Liver (tissue), 3 donors: ENCODE measurements around the gene TCF7L1.

Source experiments
- EGR1 ChIP-seq, 2 donors: IDR thresholded peaks; 2 replicates each; pipeline ENCODE4 v1.6.1; 2016 to 2018; ENCODE audit warnings: antibody characterized with exemption in 2 of 2, low read depth in 2 of 2
- JUND ChIP-seq, 2 donors: IDR thresholded peaks; 2 replicates each; pipeline ENCODE4 v1.6.1; 2016; ENCODE audit warnings: antibody characterized with exemption in 2 of 2
- RAD21 ChIP-seq, 2 donors: IDR thresholded peaks; 2 replicates each; pipeline ENCODE4 v1.6.1; 2016; ENCODE audit warnings: antibody characterized with exemption in 2 of 2, mild to moderate bottlenecking in 2 of 2
- RXRA ChIP-seq, 2 donors: IDR thresholded peaks; 2 replicates each; pipeline ENCODE4 v1.6.1; 2017 to 2018; ENCODE audit warnings: antibody characterized with exemption in 2 of 2, mild to moderate bottlenecking in 1 of 2
- TAF1 ChIP-seq: conservative IDR thresholded peaks from 2 replicates; pipeline ENCODE4 v1.6.1; 2016; ENCODE audit warnings: antibody characterized with exemption, mild to moderate bottlenecking
- TF ChIP-seq, protein P1 (sequence below): IDR thresholded peaks from 2 replicates; pipeline ENCODE4 v1.6.1; 2016; ENCODE audit warnings: antibody characterized with exemption
- TF ChIP-seq, protein P2 (sequence below): fragments of 150-350 bp; IDR thresholded peaks from 2 replicates; pipeline ENCODE4 v1.5.1; 2017; ENCODE audit warnings: improper control_type of control experiment, low read depth, low read length; ENCODE audit not compliant: missing input control
- TF ChIP-seq, protein P3 (sequence below): IDR thresholded peaks from 2 replicates; pipeline ENCODE4 v1.6.1; 2016; ENCODE audit warnings: antibody characterized with exemption
- TF ChIP-seq, protein P4 (sequence below): IDR thresholded peaks from 2 replicates; pipeline ENCODE4 v1.6.1; 2016; ENCODE audit warnings: antibody characterized with exemption
- TF ChIP-seq, protein P5 (sequence below): IDR thresholded peaks from 2 replicates; pipeline ENCODE4 v1.6.1; 2016; ENCODE audit warnings: antibody characterized with exemption, mild to moderate bottlenecking
- donor health status: healthy.
- donor health status: healthy.

DNA sequence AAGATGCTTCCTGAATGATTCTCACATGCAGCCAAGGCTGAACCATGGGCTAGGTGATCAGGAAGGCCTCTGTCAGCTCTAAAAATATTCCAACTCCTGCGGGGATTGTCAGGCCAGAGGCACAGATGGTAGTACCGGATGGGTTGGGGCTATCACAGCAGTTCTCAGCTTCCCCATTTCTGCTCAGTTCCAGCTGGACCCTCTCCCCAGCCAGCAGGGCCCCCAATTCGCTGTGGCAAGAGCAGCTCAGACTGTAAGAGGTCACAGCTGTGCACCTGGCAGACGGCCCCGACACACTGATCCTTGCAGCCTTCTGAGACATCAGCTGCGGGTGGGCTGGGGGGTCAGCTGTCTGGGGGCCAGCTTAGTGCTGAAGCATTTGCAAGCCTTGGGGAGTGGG, 43.6 kb upstream of the TCF7L1 start:
- TF ChIP-seq, protein P1, sequence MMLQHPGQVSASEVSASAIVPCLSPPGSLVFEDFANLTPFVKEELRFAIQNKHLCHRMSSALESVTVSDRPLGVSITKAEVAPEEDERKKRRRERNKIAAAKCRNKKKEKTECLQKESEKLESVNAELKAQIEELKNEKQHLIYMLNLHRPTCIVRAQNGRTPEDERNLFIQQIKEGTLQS: no peak
- TF ChIP-seq, protein P2, sequence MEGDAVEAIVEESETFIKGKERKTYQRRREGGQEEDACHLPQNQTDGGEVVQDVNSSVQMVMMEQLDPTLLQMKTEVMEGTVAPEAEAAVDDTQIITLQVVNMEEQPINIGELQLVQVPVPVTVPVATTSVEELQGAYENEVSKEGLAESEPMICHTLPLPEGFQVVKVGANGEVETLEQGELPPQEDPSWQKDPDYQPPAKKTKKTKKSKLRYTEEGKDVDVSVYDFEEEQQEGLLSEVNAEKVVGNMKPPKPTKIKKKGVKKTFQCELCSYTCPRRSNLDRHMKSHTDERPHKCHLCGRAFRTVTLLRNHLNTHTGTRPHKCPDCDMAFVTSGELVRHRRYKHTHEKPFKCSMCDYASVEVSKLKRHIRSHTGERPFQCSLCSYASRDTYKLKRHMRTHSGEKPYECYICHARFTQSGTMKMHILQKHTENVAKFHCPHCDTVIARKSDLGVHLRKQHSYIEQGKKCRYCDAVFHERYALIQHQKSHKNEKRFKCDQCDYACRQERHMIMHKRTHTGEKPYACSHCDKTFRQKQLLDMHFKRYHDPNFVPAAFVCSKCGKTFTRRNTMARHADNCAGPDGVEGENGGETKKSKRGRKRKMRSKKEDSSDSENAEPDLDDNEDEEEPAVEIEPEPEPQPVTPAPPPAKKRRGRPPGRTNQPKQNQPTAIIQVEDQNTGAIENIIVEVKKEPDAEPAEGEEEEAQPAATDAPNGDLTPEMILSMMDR: no peak
- TF ChIP-seq JUND (IDR thresholded peaks at IDR 0.05): no peak
- no peak for TF ChIP-seq EGR1 (IDR thresholded peaks at IDR 0.05; ENCODE audit: low read depth in 2 of 2)
- no peak for TF ChIP-seq RAD21 (IDR thresholded peaks at IDR 0.05)
- TF ChIP-seq, protein P3, sequence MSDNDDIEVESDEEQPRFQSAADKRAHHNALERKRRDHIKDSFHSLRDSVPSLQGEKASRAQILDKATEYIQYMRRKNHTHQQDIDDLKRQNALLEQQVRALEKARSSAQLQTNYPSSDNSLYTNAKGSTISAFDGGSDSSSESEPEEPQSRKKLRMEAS: no peak
- TF ChIP-seq, protein P4, sequence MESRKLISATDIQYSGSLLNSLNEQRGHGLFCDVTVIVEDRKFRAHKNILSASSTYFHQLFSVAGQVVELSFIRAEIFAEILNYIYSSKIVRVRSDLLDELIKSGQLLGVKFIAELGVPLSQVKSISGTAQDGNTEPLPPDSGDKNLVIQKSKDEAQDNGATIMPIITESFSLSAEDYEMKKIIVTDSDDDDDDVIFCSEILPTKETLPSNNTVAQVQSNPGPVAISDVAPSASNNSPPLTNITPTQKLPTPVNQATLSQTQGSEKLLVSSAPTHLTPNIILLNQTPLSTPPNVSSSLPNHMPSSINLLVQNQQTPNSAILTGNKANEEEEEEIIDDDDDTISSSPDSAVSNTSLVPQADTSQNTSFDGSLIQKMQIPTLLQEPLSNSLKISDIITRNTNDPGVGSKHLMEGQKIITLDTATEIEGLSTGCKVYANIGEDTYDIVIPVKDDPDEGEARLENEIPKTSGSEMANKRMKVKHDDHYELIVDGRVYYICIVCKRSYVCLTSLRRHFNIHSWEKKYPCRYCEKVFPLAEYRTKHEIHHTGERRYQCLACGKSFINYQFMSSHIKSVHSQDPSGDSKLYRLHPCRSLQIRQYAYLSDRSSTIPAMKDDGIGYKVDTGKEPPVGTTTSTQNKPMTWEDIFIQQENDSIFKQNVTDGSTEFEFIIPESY: no peak
- TF ChIP-seq, protein P5, sequence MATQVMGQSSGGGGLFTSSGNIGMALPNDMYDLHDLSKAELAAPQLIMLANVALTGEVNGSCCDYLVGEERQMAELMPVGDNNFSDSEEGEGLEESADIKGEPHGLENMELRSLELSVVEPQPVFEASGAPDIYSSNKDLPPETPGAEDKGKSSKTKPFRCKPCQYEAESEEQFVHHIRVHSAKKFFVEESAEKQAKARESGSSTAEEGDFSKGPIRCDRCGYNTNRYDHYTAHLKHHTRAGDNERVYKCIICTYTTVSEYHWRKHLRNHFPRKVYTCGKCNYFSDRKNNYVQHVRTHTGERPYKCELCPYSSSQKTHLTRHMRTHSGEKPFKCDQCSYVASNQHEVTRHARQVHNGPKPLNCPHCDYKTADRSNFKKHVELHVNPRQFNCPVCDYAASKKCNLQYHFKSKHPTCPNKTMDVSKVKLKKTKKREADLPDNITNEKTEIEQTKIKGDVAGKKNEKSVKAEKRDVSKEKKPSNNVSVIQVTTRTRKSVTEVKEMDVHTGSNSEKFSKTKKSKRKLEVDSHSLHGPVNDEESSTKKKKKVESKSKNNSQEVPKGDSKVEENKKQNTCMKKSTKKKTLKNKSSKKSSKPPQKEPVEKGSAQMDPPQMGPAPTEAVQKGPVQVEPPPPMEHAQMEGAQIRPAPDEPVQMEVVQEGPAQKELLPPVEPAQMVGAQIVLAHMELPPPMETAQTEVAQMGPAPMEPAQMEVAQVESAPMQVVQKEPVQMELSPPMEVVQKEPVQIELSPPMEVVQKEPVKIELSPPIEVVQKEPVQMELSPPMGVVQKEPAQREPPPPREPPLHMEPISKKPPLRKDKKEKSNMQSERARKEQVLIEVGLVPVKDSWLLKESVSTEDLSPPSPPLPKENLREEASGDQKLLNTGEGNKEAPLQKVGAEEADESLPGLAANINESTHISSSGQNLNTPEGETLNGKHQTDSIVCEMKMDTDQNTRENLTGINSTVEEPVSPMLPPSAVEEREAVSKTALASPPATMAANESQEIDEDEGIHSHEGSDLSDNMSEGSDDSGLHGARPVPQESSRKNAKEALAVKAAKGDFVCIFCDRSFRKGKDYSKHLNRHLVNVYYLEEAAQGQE: no peak
- no peak for TF ChIP-seq TAF1
- TF ChIP-seq RXRA (IDR thresholded peaks at IDR 0.05): no peak
